Stomach smooth muscle (tissue), 2 donors: ENCODE data around the gene HS1BP3.

Source experiments
- H3K27ac ChIP-seq: one replicate; pipeline ENCODE4 v1.7.0; 2013; ENCODE audit warnings: mild to moderate bottlenecking, low read length, inconsistent platforms
- H3K27me3 ChIP-seq, 2 donors: one replicate each; pipeline ENCODE4 v1.7.0; 2013; ENCODE audit warnings: low read length in 2 of 2; ENCODE audit not compliant: insufficient read depth in 2 of 2, control insufficient read depth in 1 of 2
- H3K36me3 ChIP-seq, 2 donors: one replicate each; pipeline ENCODE4 v1.7.0; 2013; ENCODE audit warnings: low read length in 2 of 2; ENCODE audit not compliant: control insufficient read depth in 2 of 2, insufficient read depth in 2 of 2
- H3K4me1 ChIP-seq: one replicate; pipeline ENCODE4 v1.7.0; 2013; ENCODE audit warnings: low read length; ENCODE audit not compliant: control insufficient read depth, insufficient read depth
- H3K4me3 ChIP-seq, 2 donors: one replicate each; pipeline ENCODE4 v1.7.0; 2013; ENCODE audit warnings: low read length in 2 of 2
- H3K9ac ChIP-seq, 2 donors: one replicate each; pipeline ENCODE4 v1.7.0; 2013; ENCODE audit warnings: low read length in 2 of 2, mild to moderate bottlenecking in 1 of 2
- H3K9me3 ChIP-seq, 2 donors: one replicate each; pipeline ENCODE4 v1.7.0; 2013; ENCODE audit warnings: low read length in 2 of 2; ENCODE audit not compliant: control insufficient read depth in 2 of 2
- donor health status: healthy.
- donor health status: Pancreatic carcinoma.

HS1BP3 gene

DNA sequence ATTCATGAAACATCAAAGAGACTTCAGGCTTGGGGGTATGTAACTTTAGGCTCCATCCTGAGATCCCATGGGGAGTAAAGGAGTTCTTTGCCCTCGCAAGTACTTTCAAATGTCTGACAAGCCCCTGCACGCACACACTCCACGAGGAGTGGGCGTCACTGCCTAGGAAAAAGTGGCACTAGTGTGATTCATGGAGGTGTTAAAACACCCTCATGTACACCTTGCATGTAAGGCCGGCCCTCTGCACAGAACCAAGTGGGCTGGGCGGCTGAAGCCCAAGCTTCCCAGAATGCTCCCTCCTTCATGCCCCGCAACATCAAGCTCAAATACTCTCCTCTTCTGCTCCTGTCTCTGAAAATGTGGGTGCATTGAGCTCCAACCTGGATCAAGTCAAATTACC lies 7.8 kb downstream of the HS1BP3 start:
- Histone ChIP-seq H3K4me3 (no peak overlapping the region), H3K9me3 (no peaks in the 10 kb centered on the region), H3K36me3 (peaks cover 21 to 45% of the 10 kb centered on the region in 2 donors), H3K9ac (peak overlapping the region in 1 of 2 donors; percentile 21), H3K27ac (peak overlapping the region; percentile 99), H3K4me1 (peaks cover 78% of the 10 kb centered on the region), H3K27me3 (no peaks in the 10 kb centered on the region)

DNA sequence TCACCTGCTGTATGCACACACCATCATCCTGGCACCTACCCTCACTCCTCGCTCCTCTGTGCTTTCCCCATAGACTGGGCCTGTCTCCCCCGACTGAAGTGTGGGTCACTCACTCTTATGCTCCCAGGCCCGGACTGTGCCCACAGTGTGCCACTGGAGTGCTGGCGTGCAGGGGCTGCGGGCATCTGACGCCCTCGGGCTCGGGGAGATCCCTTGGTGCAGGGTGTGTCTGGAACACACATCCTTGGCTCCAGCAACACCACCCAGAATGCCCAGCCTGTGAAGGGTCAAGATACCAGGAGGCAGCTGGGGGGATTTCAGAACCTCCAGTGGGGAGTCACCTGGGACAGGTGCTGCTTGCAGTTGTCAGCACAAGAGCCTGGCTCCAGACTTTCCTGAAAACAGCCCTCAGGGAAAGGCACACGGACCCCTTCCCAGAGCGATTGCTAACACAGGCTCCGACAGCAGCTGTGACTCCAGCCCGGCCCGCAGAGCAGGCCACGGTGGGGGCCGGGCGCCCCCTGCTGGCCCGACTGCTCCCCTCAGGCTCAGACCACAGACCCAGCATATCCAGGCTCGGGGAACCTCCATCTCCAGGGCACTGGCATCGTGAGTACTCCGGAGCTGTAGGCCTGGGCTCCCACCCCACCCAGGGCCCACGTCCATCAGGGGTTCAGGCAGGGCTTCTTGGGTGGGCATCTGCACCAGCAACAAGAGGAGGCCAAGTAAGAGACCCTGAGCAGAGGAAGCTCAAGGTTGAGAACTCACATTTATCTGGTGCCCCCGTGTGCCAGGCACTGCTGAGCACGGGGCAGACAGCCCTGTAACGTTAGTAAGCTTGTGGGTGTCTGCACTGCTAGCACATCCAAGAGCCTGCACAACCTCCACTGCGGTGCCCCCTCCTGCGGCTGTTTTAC lies 8.6 kb downstream of the HS1BP3 start:
- Histone ChIP-seq H3K36me3 (peaks cover 21 to 48% of the 10 kb centered on the region in 2 donors), H3K27ac (peak overlapping the region; percentile 99), H3K27me3 (no peaks in the 10 kb centered on the region), H3K9ac (peak overlapping the region; percentile 65 to 85), H3K9me3 (no peaks in the 10 kb centered on the region), H3K4me1 (peaks cover 78% of the 10 kb centered on the region), H3K4me3 (peak overlapping the region in 1 of 2 donors; percentile 57)

DNA sequence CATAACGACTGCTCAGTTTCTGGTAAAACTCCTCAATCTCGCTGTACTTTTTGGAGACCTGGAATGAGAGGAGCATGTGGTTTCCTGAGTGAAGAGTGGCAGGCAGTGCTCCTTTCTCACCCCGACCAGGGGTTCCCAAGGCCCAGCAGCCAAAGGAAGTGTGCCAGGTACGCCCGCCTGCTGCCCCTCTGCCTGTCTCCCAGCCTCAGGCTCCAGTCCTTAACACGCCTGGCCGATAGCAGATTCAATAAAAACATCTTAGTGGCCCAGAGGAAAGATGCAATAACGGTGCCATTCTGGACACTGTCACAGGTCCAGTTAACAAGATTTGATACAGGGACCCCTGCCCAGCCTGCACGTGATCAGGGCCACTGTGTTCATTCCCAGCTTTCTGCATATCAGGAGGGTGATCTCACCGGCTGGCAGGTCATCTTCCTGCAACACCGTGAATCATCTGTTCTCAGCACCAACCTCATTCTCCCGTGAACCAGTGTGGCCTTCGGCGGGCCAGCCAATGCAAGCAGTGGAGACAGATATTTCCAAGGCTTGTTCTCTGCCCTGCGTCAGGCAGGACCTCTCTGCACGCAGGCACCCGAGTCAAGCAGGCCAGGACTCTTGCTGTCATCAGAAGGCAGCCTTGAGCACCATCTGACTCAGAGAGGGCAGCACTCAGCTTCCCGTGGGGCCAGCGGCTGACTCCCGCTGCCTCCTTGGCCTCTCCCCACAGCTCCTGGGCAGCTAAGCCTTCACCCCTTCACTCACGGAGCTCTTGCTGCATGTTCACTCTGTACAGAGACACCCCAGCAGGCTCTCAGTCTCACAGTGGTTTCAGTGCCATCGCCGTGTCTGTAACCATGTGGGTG lies 9.5 kb downstream of the HS1BP3 start:
- Histone ChIP-seq H3K9me3 (no peaks in the 10 kb centered on the region), H3K27me3 (no peaks in the 10 kb centered on the region), H3K9ac (peak overlapping the region; percentile 65 to 85), H3K4me3 (peak overlapping the region; percentile 20 to 57), H3K36me3 (peaks cover 19 to 43% of the 10 kb centered on the region in 2 donors), H3K4me1 (peaks cover 79% of the 10 kb centered on the region), H3K27ac (peak overlapping the region; percentile 99)

DNA sequence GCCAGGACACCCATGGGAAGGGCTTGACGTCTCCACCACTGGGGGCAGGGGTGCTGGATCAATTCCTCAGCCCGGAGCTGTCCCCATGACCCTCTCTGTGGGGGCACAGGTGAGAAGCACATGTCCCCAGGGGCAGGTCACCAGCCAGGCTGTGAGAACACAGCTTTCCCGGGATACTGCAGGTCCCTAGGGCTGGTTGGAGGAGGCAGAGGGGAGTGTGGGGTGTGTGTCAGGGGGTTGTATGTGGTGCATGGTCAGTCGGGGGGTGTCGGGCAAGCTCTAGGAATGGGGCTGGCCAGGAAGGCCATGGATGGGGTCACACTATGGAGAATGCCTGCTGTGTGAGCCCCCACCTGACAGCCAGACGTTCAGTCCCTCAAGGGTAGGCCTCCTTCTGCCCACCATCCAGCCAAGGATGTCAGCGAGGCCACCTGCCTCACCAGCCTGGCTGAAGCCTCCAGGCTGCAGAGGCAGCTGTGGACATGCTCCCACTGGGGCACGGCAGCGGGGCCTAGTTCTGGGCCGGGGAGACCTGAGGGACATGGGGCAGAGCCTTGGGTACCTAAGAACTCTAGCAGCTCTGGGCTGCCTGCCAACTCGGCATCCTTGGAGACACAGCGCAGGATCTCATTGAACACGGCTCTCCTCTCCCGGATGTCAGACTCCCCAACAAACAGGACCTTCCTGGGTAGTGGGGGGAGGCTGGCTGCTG lies 10.3 kb downstream of the HS1BP3 start:
- no peaks in the 10 kb centered on the region for H3K27me3 ChIP-seq
- H3K4me3 ChIP-seq: peak overlapping the region in 1 of 2 donors; percentile 57
- H3K4me1 ChIP-seq: peaks cover 80% of the 10 kb centered on the region
- peaks cover 17 to 42% of the 10 kb centered on the region in 2 donors for H3K36me3 ChIP-seq
- peak overlapping the region; percentile 99 for H3K27ac ChIP-seq
- peak overlapping the region; percentile 65 to 85 for H3K9ac ChIP-seq
- no peaks in the 10 kb centered on the region for H3K9me3 ChIP-seq

DNA sequence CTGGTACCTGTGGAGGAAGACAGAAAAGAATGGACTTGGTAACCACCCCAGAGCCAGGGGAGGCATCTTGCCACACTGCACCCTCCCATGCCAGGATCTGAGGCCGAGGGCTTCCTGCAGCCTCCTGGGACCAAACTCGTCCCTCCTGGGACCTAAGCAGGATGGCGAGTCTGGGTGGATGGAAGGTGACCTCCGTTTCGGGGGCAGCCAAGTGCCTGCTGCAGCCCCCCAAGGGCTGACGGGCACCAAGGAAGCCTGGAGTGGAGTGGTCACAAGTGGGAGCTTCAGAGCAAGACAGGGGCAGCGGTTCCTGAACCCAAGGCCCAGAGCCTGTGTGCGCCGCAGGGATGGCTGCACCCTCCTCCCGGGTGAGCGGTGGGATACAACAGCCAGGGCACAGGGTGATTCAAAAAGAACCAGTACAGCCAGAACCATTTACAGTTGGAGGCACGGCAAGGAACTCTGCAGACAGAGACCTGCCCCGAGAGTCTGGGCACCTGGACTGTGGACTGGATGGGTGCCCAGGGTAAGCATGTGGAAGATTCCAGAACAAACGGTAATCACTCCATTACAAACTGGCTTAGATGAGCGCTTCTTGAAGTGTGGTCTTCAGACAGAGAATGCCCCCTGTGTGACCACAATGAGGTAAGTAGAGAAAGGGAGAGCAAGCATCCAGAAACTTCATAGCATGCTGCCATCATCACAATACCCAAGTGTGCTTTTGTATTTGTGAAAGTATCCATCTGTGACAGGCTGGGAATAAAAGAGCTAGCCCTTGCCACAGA lies 12.1 kb downstream of the HS1BP3 start:
- Histone ChIP-seq H3K4me3 (peak overlapping the region in 1 of 2 donors; percentile 57), H3K9ac (peak overlapping the region; percentile 65 to 85), H3K4me1 (peaks cover 92% of the 10 kb centered on the region), H3K36me3 (peaks cover 10 to 28% of the 10 kb centered on the region in 2 donors), H3K9me3 (no peaks in the 10 kb centered on the region), H3K27ac (peak overlapping the region; percentile 99), H3K27me3 (no peaks in the 10 kb centered on the region)

DNA sequence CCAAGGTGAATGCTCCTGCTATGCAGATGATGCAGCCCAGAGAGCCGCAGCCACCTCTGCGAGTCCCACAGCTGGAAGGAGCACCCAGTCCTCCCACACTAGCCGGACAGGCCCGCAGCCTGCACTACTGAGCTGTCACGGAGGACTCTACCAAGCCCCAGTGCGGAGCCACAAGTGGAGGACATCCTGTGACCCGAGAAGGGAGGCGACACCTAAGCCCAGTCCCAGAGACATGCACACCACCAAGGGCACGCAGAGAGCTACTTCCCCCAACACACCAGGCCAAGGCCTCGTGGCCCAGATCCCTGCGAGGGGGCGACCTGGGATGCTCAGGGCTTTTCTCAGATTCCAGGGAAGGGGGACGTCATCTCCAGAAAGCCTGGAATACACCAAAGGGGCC lies 12.9 kb downstream of the HS1BP3 start:
- Histone ChIP-seq H3K9me3 (no peaks in the 10 kb centered on the region), H3K36me3 (peaks cover 6 to 23% of the 10 kb centered on the region in 2 donors), H3K27me3 (no peaks in the 10 kb centered on the region), H3K9ac (peak overlapping the region; percentile 65 to 85), H3K27ac (peak overlapping the region; percentile 99), H3K4me3 (peak overlapping the region in 1 of 2 donors; percentile 57), H3K4me1 (peaks cover 98% of the 10 kb centered on the region)

DNA sequence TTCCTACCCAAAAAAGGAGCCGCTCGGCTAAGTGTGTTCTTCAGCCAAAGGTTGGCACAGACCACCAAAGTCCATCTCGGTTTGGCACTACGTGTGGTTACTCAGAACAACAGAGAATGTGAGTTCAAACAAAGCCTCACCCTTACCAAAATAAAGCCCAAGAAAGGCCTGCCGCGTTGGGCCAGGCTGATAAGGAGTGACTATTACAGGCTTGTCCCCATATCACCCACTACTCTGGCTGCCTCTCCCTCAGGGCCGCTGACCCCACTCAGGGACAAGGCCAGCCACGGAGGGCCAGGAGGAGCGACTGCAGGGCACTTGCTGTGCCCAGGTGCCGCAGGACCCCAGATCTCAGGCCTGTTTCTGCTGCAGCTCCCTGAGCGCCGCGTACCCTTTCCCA lies 13.8 kb downstream of the HS1BP3 start:
- Histone ChIP-seq H3K9me3 (no peaks in the 10 kb centered on the region), H3K27ac (peak overlapping the region; percentile 99), H3K36me3 (peaks cover 5 to 25% of the 10 kb centered on the region in 2 donors), H3K4me3 (peak overlapping the region in 1 of 2 donors; percentile 22), H3K4me1 (peaks cover 95% of the 10 kb centered on the region), H3K9ac (peak overlapping the region; percentile 65 to 85), H3K27me3 (no peaks in the 10 kb centered on the region)

DNA sequence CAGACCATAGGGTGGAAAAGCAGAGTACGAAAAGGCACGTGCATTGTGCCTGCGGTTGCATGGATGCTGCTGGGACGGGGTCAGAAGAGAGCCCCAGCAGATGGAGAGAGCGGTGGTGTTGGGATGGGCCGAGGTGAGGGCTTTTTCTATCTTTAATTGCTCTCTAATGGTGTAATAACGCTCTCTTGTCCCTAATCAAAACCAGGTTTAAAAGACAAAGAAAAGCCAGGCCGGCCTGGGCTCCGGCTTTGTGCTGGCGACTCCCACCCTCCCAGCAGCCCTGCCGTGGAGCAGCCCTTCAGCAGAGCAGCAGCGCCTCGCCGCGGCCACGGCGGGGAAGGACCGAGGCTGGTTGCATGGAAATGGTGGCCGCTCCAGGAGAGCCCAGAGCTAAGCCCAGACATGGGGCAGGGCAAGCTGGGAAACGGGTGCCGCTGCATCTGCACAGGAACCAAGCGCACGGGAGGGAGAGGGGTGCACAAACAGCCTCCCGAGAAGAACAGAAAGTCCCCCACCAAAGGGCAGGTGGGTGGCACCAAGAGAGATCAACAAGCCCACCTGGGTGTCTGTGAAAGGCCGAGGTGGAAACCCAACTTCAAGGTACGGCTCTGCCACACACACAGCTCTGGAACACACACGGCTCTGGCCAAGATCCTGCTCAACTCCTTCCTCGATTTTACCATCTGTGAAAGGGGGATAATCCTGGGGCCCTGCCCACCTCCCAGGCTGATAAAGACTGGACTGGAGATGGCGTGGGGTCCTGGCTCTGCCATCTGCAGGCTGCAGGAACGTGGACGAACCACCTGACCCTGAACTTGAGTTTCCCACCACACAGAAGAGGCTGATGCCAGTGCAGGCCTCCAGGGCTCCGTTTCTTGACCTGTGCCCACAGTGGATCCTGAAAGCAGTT lies 15.0 kb downstream of the HS1BP3 start:
- peaks cover 5 to 24% of the 10 kb centered on the region in 2 donors for H3K36me3 ChIP-seq
- H3K9ac ChIP-seq: peak overlapping the region; percentile 65 to 80
- peaks cover 94% of the 10 kb centered on the region for H3K4me1 ChIP-seq

DNA sequence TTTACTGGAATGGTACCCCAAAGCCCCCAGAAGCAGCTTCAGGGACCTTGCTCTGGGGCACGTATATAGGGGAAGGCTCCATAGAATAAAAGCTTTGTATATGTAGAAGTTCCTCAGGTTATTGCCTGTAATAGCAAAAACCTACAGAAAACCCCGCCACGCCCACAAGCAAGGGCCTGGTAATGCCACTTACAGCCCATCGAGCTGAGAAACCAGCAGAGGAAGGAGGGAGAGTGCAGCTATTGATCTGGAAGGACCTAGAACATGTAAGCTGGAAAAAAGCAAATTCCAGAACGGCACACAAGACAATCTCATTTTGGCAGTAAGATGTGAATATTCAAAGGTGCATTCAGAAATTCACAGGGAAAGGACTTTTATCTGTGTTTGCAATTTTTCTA lies 15.8 kb downstream of the HS1BP3 start:
- peaks cover 5 to 23% of the 10 kb centered on the region in 2 donors for H3K36me3 ChIP-seq
- H3K27ac ChIP-seq: peak overlapping the region; percentile 99
- H3K9me3 ChIP-seq: no peaks in the 10 kb centered on the region
- peak overlapping the region; percentile 65 to 80 for H3K9ac ChIP-seq
- H3K4me1 ChIP-seq: peaks cover 94% of the 10 kb centered on the region
- H3K4me3 ChIP-seq: no peak overlapping the region
- no peaks in the 10 kb centered on the region for H3K27me3 ChIP-seq

More for the DNA sequence above, 15.0 kb downstream of the HS1BP3 start:
- Histone ChIP-seq H3K27ac (peak overlapping the region; percentile 99), H3K27me3 (no peaks in the 10 kb centered on the region), H3K4me3 (peak overlapping the region in 1 of 2 donors; percentile 49), H3K9me3 (no peaks in the 10 kb centered on the region)
